Measurements from ENCODE around the gene FGF3.

FGF3 gene

DNA sequence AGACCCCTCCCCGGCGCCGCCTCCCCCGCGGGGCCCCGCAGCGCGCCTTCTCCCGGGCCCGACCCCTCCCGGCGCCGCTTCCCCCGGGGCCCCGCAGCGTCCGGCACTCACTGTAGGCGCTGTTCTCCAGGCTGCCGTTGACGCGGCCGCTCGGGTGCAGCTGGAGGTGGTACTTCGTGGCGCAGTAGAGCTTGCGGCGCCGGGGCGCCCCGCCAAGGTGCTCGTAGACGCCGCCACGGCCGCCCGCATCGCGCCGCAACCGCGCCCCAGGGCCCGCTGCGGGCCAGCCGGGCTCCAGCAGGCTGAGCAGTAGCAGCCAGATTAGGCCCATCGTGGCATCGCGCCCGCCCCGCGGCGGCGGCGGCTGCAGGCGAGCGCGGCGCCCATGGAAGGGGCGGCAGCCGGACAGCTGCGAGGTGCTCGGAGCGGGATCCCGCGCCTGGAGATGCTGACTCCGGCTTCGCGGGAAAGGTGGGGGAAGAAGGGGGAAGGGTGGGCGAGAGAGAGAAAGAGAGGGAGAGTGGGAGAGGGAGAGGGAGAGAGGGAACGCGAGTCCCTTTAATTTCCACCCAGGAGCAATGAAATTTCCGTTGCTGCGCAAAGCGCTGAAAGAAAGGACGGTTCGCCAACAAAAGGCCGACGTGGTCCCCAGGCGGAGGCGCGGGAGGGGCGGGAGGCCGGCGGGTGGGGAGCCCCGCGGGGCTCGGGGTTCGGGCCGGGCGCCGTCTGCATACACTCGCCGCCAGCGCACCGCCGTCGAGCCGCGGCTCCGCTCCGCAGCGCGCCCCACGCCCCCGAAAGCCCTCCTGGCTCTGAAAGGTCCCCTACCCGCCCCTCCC, at the start of gene FGF3:
FGF3 (minus strand) TSS at position 814 of the 839 bp plus-strand sequence; CDS start at position 331, 483 bp downstream.
- DNase-seq (ENCODE audit: low read depth), result no peak

DNA sequence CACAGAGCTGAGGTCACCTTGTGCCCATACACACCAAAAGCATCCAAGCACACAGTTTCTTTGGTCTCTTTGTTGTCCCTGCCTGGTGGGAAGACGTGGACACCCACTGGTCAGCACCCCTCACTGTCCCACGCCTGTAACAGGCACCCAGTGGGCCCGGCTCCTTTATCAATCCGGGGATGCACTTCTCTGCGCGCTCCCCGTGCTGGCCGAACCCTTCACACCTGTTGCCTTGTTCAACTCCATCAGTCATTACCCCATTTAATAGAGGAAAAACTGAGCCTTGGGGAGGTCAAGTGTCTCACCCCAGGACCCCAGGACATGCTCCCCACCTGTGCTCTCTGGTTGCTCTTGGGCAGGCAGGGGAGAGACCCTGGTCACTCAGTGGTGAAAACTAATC, 49.7 kb upstream of the FGF3 start:
- DNase-seq (ENCODE audit: low read depth), result no peak

DNA sequence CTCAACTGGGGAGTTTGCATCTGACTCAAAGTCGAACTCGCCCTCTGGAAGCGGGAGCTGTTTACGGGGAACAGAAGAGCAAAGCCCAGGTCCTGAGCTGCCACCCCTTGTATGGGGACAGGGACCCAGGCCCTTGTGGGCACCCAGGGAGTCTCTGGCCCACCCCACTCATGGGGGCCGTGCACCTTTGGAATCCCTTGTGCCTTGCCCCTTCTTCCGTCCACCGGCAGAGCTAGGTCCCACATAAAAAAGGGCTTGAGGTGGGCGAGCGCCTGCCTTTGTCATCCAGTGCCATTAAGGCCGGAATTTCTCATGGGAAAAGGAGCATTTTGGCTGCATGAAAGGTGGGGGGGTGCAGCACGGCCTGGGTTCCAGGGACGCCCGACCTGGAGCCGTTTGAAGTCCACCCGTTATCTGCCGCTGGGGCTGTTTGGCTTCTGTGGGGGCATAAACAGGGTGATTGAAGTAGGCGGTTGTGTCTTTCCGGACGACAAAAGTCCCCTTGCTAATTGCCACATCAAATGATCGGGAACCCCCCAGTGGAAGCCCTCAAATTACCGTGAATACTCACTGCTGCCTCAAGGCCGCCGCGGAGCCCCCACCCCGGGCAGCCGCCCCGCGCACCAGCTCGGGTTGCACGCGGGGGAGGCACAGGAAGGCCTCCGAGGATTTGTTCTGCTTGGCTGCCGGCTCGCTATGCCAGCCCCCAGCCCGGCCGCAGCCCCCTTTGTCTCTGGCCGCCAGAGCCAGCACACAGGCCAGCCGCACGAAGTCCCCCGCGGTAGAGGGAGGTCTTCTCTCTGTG, 49.0 kb upstream of the FGF3 start:
- DNase-seq (ENCODE audit: low read depth), result no peak

DNA sequence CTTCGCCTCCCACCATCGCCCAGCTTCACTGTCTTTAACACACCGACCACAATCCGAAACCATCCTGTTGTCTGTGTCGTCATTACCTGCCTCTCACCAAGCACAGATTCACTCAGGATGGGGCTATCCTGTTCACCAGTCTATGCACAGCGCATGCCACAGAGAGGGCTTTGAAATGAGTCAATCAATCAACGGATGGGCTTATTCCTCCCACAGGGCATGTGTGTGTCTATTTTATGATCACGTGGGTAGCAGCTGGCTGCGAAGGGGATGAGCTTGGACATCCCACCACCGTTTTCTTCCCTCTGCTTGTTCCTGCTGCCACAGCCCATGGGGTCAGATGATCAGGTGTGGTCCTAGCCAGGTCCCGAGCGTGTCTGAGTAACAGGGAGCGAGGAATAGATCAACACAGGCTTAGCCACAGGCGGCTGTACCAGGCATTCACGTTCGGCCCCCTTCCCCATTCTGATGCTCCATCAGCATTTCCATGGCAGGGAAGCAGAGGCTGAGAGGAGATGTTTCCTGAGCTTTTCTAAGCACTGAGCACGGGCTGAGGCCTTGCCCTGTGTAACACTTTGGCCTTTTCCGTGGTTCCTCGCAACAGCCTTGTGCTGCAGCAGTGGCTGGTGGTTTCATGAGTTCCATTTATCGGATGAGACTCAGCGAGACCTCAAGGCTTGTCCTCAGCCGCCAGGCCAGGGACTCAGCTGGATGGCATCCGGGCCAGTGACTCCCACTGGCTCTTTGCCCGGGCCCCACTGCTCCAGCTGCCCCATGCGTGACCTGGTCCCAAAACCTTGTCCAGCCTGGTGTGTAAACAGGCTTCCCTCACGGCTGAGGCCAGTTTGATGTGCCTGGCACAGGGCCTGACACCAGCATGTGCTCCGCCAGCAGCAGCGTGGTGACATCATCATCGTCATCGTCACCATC, 48.1 kb upstream of the FGF3 start:
- DNase-seq (ENCODE audit: low read depth), result no peak

DNA sequence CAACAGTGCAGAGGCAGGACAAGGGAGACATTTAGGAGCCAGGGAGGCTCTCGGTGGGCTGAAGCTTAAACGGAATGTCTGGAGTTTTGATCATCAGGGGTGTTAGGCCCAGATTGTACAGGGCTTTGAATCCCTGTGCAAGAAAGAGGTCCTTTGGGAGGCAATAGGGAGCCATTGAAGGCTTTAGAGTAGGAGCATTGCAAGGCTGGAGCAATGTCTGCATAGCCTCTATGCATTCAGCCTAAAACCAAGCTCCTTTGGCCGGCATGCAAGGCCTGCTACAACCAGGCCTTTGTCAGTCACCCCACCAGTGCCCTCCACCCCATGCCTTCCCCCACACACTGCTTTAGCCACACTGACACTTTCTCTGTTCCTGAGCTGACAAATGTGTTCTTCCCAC, 47.4 kb upstream of the FGF3 start:
- DNase-seq (ENCODE audit: low read depth), result no peak

DNA sequence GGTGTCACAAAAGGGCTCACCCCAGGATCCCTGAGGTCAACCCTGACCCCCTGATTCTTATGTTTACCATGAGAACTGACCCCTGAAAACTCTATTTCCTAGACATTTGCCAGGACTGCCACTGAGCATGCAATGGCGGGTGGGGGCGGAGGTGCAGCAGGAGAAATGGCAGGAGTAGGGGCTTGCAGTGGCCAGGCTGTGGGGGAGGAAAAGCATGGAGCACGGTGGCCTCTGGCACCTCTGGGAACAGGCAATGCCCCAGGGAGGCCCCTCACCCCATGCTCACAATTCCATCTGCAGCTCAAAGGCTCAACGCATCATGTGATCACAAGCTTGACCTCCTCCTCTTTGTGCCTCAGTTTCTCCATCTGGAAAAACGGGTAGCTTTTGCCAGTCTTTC, 46.5 kb upstream of the FGF3 start:
- no peak for DNase-seq (ENCODE audit: low read depth)

DNA sequence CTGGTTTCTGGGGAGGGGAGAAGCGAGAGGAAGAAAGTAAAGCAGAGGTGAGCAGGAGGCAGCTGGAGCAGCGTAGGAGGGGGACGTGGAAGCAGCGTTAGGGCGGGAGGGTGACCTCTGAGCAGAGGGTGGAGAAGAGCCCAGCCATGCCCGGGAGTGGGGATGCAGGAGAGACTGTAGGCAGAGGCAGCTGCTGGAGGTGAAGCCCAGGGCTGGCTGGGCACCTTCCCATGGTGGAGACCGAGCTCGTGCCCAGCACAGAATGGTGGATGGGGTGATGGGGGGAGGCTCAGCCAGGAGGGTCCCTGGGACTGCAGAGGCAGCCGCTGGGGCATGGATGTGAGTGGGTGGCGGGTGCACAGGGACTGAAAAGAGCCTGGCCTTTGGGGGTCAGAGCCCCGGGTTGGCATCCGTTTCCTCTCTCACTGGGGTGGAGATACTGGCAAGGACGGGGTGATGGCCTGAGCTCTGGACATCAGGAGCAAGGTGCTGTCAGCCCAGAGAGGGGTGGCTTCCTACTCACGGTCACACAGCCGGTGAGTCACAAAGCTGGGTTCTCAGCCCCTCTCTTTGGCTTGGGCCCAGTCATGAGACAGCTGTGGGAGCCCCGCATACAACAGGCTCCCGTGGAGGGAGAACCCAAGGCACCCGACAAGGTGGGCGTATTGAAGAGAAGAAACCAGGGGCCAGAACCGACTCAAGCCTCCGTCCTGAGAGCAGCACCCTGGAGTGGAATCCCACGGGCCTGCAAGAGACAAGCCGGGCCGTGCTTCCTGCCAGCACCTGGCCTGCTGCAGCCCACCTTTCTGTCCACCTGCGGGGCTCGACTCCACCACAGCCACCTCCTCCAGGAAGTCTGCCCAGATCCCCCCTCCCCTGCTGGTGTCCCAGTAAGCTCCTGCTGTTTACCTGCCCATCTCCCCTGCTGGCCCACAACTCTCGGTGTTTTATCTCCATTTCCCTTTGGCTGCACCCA, 45.8 kb upstream of the FGF3 start:
- DNase-seq (ENCODE audit: low read depth), result no peak

DNA sequence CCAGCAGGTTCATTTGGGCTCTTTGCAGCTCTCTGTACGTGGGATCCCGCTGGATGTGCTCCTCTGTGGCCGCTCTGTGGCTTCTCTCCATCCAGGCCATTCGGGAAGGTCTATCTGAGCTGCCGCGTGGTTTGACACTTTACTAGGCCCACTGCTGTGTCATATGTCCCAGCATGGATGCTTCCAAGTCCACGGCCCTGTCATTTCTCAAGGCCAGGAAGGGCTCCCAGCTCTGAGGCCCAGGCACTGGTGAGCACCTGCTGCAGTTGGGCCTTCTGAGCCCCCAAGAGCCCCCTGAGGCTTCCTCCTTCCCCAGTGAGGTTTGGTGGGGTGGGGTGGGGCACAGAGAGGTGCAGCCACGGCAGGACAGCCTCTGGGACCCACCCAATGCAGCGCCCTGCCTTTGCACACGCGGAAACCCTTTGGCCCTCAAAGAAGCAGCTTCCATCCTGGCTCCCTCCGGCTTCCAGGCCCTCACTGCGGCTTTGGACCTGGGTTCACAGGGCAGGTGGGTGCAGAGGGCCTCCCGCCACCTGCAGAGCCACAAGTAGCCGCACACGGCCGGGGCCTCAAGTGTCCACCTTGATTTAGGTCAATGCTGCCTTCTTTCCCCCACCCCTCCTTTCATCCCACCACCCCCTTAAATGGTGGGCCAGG, 44.5 kb upstream of the FGF3 start:
- no peak for DNase-seq (ENCODE audit: low read depth)

DNA sequence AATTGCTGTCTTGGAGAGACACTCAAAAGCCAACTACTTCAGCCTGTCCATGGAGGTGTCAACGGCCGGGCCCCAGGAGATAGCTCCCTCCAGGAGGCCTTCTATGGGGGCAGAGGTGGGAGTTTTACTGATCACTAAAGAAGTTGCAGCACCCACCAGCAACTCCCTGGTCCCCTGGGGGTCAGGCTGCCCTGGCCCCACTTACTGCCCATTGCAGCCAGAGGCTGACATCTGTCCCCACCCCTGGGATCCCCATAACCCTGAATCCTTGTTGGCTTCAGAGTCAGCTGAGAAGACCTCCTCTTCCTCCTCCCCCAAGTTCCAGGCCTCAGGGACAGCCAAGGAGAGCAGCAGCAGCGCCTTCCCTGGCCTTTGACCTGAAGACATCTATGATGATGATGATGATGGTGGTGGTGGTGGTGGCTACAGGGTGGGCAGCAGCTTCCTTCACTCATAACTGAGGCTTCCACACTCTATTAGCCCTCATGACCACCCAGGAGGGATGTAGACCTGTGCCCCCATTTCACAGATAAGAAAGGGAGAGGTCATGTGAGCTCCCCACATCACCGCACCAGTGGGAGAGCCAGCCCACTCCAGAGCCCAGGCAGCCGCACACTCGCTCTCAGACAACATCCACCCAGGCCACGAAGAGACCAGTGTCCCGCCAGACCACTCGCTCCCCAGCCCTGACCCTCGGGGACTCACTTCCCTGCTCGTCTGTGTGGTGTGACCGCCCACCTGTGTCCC, 43.8 kb upstream of the FGF3 start:
- DNase-seq (ENCODE audit: low read depth), result no peak

DNA sequence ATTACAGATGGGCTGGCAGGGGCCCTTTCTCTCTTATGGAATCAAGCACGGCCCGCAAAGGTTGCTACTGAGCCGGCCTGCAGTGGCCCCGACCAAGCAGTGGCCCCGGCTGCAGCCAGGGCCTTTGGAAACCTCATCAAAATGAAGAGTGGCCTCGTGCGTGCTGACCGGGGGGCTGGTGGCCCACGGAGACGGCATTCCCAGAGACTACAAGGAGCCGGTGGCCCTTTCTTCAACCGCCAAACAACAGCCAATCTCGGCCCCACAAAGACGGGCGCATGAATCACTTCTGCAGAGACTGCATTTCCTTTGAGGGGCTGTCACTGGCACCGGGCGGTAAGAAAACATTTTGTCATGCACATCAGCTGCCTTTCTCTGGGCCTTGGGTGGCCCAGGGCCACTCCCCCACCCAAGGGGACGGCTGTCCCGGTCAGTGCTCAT, 43.1 kb upstream of the FGF3 start:
- DNase-seq (ENCODE audit: low read depth), result no peak

DNA sequence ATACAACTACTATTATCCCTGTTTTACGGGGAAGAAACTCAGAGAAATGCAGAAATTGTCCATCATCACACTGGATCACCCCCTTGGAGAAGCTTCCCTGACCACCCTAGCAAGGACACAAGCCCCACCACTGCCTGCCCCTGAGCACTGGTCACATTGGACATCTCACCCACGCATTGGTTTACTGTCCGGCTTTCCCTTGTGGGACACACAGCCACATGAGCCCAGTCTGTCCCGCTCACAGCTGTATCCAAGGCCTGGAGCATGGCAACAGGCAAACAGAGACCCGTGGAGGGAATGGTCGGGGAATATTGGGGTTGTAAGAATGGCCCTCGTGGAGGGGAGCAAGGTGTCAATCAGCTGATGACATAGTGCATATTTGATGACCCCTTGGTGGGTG, 42.7 kb upstream of the FGF3 start:
- DNase-seq (ENCODE audit: low read depth), result no peak

DNA sequence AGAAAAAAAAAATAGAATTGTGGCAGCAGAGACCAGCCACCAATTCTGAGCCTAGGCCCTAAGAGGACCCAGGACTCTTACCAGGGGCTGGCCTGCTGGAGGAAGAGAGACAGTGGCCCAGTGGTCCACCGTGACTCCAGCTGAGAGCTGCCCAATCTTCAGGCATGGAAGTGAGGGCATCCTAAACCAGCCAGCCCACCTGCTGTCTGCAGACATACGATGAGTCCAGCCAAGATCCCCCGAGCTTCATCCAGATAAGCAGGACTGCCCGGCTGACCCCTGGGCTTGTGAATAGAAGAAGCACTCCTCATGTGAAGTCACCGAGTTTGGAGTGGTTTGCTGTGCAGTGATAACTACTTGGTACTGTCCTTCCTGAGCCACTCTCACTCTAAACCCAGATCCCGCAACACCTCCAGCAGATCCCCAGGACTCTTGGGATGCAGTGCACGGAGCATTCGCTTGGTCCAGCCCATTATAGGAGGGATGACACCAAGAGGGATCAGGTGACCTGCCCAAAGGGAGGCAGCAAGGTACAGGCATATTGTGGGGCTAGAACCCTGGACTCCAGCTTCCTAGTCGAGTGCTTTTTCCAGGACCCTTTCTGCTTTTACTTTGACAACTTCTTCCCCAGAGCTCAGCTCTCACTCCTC, 41.7 kb upstream of the FGF3 start:
- DNase-seq (ENCODE audit: low read depth), result no peak

DNA sequence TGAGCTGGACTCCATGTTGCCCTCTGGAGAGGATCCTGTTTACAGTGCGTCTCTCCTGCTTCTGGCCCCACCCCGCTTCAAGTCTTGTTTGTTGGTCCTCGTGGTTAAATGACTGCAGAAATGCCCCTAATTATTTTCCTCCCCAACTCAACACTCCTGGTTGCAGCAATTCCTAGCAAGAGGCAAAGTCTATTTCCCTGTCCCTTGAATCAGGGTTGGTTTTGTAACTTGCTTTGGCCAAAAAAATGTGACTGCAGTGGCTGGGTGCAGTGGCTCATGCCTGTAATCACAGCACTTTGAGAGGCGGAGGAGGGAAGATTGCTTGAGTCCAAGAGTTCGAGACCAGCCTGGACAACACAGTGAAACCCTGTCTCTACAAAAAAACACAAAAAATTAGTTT, 41.0 kb upstream of the FGF3 start:
- DNase-seq (ENCODE audit: low read depth), result no peak

DNA sequence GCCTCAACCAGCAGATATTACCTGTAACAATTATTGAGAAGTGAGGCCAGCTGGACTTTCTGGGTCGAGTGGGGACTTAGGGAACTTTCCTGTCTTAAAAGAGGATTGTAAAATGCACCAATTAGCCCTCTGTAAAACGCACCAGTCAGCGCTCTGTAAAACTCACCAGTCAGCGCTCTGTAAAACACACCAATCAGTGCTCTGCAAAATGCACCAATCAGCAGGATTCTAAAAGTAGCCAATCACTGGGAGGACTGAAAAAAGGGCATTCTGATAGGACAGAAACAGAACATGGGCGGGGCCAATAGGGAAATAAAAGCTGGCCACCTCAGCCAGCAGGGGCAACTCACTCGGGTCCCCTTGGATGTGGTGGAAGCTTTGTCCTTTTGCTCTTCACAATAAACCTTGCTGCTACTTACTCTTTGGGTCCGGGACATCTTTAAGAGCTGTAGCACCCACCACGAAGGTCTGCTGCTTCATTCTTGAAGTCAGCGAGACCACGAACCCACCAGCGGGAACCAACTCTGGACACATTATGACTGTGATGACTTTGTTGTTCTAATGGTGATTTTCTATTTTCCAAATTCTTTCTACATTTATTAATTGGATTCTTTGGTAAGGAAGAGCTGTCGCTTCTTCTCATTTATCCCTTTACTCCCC, 40.2 kb upstream of the FGF3 start:
- no peak for DNase-seq (ENCODE audit: low read depth)

DNA sequence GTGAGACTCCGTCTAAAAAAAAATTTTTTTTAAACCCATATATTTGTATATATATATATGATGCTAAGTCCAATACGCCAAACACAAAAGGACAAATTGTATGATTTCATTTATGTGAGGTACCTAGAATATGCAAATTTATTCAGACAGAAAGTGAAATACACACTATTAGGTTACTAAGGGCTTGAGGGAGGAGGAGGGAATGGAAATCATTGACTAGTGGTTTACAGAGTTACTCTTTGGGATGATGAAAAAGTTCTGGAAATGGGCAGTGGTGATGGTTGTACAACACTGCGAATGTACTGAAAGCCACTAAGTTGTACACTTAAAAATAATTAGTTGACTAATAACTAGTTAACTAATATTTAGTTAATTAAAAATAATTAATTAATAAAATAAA, 36.2 kb upstream of the FGF3 start:
- DNase-seq (ENCODE audit: low read depth), result no peak

DNA sequence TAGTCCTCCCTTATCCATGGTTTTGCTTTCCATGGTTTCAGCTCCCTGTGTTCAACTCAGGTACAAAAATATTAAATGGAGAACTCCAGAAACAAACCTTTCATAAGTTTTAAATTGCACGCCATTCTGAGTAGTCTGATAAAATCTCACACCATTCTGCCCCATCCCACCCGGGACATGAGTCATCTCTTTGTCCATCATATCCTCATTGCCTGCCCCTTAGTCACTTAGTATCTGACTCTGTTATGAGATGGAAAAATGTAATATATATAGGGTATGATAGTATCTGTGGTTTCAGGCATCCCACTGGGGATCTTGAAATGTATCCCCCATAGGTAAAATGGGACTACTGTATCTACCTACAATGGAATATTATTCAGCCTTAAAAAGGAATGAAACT, 35.5 kb upstream of the FGF3 start:
- peak; percentile 82 for DNase-seq (ENCODE audit: low read depth)

DNA sequence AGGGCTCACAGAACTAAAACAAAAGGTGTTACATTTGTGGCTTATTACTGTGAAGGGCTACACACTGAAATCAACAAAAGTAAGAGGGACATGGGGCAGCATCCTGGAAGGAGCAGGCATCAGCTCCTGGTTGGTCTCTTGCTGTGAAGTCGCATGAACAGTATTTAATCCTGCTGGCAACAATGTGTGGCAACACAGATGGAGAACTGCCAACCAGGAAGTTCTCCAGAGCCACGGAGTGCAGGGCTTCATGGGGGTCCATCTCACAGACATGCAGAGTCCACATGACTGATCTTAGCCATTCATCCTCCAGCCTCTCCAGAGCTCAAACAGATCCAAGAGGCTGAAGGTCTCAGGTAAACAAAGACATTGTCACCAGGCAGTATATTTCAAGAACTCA, 32.8 kb upstream of the FGF3 start:
- DNase-seq (ENCODE audit: low read depth), result no peak

DNA sequence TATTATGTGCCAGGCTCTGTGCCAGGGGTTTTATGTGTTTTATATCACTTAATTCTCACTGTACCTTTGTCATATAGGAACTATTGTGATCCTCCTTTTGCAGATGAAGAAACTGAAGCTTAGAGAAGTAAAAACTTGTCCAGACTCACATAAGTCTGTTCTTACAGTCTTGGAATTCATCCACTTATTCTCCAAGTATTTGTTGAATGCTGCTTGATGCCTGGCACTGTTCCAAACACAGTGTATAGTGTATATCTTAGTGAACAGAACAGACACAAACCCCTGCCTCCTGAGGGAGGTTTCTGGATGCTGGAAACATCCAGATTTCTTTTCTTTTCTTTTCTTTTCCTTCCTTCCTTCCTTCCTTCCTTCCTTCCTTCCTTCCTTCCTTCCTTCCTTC, 29.0 kb upstream of the FGF3 start:
- DNase-seq (ENCODE audit: low read depth), result peak; percentile 59

DNA sequence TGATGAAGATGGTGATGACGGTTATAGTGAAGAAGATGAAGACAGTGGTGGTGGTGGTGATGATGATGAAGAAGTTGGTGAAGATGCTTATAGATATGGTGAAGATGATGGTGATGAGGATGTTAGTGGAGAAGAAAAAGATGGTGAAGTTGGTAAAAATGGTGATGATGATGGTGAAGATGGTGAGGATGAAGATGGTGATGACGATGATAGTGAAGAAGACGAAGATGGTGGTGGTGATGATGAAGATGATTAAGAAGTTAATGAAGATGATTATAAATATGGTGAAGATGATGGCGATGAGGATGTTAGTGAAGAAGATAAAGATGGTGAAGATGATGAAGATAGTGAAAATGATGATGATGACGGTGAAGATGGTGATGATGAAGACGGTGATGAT, 25.2 kb upstream of the FGF3 start:
- no peak for DNase-seq (ENCODE audit: low read depth)
